Measurements from ENCODE around the gene SIRT2.
A peak's percentile ranks its signal among the peaks of the same experiment; 100 is the strongest.
"Not testable (repeated sequence)": the region's sequence is repeated elsewhere in the genome, so short reads cannot be mapped to it uniquely, and the experiment has no call there.

The SIRT2 gene

DNA sequence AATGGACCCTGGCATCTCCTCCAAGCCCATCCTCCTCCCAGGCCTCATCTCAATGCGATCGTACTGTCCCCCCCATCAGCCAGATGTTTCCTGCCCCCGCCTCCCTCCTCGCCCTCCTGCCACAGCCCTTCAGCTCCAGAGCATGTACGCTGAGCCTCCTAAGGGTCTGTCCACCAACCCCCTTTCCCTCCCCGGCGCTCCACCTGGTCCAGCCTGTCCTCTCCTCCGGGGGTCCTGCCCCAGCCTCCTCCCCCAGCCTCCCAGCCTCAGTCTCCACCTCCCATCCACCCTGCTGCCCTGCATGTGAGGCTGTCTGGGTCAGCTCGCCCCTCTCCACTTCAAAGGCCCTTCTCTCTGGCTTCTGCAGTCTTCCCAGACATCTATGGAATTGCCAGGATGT, 4.5 kb downstream of the SIRT2 start:
- no peak for FAIRE-seq
- no peak for DNase-seq (ENCODE audit: insufficient read length, low spot score)
- TF ChIP-seq POLR2A (IDR thresholded peaks at IDR 0.05; ENCODE audit: low read depth, low read length), result no peak

DNA sequence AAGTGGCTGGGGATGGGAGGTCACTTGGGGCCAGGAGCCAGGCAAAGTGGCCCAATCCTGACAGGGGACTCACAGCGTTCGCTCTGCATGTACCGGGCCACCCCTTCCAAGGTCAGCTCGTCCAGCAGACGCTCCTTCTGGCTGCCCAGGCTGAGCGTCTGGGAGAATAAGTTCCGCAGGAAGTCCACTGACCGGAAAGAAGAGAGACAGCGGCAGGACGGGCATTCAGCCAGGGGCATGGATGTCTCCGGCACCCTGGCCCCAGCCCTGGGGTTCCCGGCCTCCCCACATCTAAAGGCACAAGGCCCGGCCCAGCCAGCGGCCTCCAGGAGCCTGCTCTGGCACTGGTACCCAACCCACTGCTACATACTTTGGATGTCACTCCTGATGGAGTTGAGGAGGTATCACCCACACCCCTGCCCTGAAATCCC, 6.1 kb downstream of the SIRT2 start:
- no peak for TF ChIP-seq POLR2A (IDR thresholded peaks at IDR 0.05; ENCODE audit: low read depth, low read length)
- DNase-seq (ENCODE audit: insufficient read length, low spot score) (no peak), FAIRE-seq (no peak)

DNA sequence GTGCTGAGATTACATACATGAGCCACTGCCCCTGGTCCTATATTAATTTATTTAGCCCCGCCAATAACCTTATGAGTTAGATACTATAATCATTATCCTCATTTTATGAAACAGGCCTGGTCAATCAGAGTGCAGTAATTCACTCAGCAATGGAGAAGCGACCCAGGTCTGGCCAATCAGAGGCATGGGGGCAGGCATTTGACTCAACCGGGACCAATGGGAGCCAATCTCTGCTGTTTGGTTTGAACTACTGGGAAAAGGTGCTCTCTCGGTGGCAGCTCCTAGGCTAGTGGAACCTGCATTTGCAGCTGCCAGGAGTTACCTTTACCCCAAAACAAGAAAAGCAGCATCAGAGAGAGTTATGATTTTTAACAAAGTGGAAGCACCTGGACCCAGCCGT, 6.6 kb downstream of the SIRT2 start:
- no peak for TF ChIP-seq POLR2A (IDR thresholded peaks at IDR 0.05; ENCODE audit: low read depth, low read length)
- DNase-seq (ENCODE audit: insufficient read length, low spot score), result no peak
- no peak for FAIRE-seq

DNA sequence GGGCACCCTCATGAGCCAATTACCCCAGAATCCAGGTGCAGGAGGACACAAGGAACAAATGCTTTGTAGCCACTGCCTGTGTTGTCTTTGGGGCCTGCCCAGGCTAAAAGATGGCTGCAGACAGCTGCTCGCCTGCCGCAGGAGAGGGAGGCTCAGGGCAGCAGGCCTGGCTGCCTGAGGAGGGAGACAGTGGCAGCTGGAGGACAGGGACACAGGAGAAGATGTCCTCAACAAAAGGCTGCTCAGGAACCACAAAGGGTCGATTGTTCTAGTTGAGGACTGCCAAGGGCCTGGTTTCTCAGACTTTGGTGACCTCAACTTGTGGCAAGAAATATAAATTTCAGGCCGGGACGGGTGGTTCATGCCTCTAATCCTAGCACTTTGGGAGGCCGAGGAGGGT, 7.6 kb downstream of the SIRT2 start:
- FAIRE-seq, result no peak
- 0 out of 2 replicates have a peak, but pooled peaks have one; percentile 10 for TF ChIP-seq POLR2A (IDR thresholded peaks at IDR 0.05; ENCODE audit: low read depth, low read length)

DNA sequence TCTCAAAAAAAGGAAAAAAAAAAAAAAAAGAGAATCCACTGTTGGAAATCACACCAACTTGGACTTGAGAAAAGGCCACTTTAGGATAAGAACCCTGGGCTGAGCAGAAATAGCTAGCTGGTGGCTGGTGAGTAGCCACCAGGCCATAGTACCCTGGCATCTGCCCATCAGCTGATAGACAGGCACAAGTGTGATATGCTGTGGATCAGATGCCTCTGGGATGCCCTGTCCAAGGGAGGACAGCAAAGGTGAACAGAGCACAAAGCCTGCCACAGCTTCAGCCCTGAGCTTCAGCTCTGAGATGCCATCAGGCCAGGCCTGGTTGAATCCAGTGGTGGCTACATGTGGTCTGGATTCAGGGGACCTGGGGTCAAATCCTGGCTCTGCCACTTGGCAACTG, 8.7 kb downstream of the SIRT2 start:
- no peak for TF ChIP-seq POLR2A (IDR thresholded peaks at IDR 0.05; ENCODE audit: low read depth, low read length)
- no peak for DNase-seq (ENCODE audit: insufficient read length, low spot score)
- no peak for FAIRE-seq

More for the DNA sequence above, 7.6 kb downstream of the SIRT2 start:
- no peak for DNase-seq (ENCODE audit: insufficient read length, low spot score)

DNA sequence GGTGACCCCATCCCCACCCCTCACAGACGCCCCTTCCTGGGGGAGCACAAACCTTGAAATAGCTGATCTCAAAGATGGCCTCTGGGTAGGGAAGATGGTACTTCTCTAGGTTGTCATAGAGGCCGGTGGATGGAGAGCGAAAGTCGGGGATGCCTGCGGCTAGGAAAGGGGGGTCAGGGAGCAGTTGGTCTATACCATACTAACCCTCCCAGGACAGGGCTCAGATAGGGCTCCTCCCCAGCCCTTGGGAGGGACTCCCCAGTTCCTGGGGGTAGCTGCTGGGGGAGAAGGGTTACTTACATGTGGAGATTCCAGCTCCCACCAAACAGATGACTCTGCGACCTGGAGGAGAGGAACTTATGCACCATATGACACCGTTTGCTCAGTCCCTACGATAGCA, 9.6 kb downstream of the SIRT2 start:
- no peak for TF ChIP-seq POLR2A (IDR thresholded peaks at IDR 0.05; ENCODE audit: low read depth, low read length)
- FAIRE-seq (no peak), DNase-seq (ENCODE audit: insufficient read length, low spot score) (no peak)

DNA sequence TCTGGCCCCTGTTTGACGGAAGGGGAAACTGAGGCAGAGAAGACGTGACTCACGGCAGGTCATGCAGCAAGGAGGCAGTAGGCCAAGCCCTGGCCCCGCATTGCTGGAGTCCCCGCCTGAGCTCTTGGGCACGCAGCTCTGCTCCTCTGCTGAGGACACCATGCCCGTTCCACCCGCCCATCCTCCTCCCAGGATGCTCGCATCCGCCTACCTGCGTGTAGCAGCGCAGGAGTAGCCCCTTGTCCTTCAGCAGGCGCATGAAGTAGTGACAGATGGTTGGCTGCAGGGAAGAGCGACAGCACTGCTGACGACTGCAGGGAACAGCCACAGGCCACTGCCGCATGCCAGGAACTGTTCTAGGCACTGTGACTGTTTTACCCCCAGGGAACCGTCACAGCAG, 10.5 kb downstream of the SIRT2 start:
- no peak for TF ChIP-seq POLR2A (IDR thresholded peaks at IDR 0.05; ENCODE audit: low read depth, low read length)
- FAIRE-seq (no peak), DNase-seq (ENCODE audit: insufficient read length, low spot score) (no peak)

DNA sequence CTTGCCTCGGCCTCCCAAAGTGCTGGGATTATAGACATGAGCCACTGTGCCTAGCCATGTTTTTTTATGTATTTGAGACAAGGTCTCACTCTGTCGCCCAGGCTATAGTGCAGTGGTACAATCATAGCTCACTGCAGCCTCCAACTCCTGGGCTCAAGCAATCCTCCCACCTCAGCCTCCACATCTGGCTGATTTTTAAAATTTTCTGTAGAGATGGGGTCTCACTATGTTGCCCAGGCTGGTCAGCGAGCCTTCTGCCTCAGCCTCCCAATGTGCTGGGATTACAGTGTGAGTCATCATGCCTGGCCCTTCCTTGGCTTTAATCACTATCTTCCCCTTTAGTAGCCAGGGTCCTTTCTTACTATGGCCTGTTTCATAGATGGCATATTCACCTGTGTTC, 14.7 kb downstream of the SIRT2 start:
- DNase-seq (ENCODE audit: insufficient read length, low spot score); FAIRE-seq: not testable (repeated sequence)

DNA sequence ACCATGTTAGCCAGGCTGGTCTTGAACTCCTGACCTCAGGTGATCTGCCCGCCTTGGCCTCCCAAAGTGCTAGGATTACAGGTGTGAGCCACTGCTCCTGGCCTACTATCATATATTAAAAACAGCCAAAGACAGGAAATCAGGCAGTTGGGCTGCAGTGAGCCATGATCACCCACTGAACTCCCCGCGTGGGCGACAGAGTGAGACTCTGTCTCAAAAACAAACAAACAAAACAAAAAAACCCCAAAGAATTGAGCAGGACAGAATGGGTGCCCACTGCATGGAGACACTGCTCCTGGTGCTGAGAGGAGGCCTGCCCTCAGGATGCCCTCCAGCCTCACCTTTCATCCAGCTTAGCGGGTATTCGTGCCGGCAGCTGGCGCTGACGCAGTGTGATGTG, 16.1 kb downstream of the SIRT2 start:
- no peak for DNase-seq (ENCODE audit: insufficient read length, low spot score)
- no peak for TF ChIP-seq POLR2A (IDR thresholded peaks at IDR 0.05; ENCODE audit: low read depth, low read length)
- no peak for FAIRE-seq

DNA sequence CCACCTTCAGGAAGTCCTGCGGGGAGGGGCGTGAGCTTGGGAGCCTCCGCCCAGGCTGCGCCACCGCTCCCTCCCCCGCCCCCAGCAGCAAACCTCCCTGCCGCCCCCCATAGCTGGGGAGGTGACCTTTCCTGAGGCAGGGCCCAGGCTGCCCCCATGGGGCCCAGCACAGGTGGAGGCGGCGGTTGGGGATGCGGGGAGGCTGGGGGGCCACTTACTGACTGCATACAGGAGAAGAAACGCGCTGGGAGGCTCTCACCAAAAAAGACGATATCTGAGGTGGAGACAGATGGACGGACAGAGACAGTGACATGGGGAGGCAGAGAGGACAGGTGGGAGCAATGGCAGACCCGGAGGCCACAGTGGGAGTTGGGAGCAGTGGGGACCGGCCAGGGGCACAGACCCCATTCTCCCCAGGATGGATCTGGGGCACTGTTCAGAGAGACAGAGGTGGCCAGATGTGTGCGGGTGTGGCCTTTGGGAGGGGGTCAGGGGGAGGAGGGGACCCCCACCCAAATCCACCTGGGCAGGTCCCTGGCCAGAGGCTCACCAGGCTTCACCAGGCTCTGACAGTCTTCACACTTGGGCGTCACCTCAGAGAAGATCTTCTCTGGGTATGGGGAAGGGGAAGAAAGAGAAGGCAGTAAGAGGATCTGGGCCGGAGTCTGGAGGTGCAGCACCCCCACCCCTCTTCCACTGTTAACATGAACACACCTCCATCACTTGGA, 18.4 kb downstream of the SIRT2 start:
- TF ChIP-seq POLR2A (IDR thresholded peaks at IDR 0.05; ENCODE audit: low read depth, low read length), result no peak
- FAIRE-seq (no peak), DNase-seq (ENCODE audit: insufficient read length, low spot score) (no peak)

DNA sequence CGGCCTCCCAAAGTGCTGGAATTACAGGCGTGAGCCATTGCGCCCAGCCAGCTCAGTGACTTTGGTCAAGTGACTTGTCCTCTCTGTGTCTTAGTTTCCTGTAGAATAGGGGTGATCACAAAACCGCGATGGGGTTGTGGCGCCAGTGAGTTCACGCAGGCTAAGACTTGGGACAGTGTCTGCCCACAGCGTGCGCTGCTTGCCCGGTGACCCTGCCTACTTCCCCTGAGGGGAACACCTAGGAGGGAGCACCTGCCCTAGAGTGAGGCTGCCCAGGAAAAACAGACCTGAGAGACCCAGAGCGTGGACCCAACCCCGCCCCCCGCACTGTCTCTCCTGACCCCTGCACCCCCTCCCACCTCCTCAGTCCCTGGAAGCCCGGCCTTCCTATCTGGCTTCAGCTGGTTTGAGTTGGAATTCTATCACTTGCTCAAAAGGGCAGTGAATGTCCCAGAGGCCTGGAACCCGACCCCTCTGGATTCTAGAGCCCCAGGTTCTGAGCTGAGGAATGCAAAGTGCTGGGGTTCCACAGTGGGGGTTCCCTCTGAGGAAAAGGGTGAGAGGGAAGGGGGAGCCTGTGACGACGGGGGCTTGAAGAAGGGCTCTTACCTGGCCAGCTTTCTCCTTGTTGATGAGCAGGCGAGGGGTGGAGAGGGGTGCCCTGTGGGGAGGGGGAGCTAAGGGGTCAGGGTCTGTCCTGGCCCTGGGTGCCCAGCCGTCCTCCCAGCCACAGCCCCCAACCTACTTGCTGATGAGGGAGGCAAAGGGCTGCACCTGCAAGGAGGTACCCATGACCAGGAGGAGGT, 19.1 kb downstream of the SIRT2 start:
- DNase-seq (ENCODE audit: insufficient read length, low spot score), result no peak
- FAIRE-seq, result no peak
- no peak for TF ChIP-seq POLR2A (IDR thresholded peaks at IDR 0.05; ENCODE audit: low read depth, low read length)

DNA sequence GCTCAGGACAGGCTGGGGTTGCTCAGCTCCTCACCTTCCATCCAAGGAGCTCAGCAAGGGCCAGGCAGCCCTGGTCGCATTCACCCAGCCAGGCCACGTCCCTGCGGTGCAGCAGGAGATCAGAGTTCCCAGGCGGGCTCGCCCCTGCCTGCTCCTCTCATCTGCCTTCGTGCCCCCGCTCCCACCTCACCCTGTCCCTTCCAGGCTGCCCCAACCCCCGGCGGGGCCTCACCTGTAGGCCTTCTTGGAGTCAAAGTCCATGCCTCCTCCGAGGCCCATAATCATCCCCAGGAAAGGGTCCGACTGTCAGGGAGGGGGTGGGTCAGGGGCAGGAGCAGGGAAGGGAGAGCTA, 20.0 kb downstream of the SIRT2 start:
- no peak for FAIRE-seq

DNA sequence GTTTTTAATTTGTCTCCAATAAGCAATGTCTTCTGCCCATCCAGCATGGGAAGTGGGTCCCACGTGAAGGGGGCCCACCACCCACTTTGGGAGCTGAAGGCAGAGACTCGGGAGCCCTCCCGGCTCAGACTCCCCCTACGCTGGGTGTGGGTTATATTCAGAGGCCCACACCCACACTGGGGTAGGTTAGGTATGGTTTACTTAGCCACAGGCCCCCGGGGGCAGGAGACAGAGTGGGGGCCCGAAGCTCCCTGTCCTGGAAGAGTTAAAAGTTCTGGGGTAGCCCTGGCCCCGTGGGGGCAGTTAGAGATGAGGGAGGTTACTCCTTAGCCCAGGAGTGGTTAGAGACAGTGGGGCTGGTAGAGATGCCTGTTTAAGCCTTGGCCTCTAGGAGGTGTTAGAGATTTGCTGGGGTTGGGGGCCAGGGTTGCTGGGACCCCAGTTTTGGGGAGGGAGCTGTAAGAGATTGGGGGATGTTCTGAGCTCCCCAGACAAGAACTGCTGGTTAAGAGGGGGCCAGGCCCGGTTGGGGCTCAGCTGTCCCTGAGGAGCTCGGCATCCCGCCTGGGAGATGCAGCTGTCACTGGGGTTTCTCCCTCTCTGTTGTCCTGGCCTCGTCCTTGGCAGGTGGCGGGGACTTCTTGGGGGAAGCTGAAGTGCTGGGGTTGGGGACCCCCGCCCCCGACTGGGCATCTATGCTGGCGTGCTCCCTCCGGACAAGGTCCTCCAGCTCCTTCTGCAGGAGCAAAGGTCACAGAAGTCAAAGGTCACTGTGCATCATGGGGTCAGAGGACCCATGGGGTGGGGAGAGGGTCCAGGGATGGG, 20.6 kb downstream of the SIRT2 start:
- FAIRE-seq, result no peak
- no peak for DNase-seq (ENCODE audit: insufficient read length, low spot score)
- TF ChIP-seq POLR2A (IDR thresholded peaks at IDR 0.05; ENCODE audit: low read depth, low read length), result no peak

More for the DNA sequence above, 20.0 kb downstream of the SIRT2 start:
- DNase-seq (ENCODE audit: insufficient read length, low spot score), result no peak
- no peak for TF ChIP-seq POLR2A (IDR thresholded peaks at IDR 0.05; ENCODE audit: low read depth, low read length)
